ENCODE results near the gene FGFRL1.

DNA sequence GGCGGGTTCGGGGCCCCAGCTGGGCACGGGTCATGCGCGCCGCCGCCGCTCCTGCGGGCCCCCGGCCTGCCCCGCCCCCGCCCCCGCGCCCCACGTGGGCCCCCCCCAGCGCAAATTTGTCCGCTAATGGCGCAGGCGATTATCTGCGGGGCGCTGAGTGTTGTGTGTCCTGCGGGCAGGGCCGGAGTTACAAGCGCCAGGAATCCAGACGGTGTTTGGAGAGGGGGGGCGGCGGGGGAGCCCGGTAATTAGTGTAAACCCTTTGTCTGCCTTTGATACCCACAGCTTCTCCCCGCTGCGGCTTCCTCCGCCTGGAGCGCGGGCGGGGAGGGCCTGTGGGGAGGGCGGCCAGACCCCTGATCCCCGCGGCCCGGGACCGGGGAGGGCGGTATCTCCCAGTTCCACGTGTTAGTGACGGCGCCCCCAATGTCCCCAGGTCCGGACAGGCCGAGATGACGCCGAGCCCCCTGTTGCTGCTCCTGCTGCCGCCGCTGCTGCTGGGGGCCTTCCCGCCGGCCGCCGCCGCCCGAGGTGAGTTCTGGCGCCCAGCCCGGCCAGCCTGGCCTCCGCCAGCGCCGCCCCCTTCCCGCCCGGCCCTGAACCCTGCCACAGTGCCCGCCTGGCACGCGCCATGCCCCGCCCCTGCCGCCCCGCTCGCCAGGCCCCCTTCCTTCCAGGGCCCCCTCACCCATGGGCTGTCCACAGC, 761 bp downstream of the FGFRL1 start:
- TF ChIP-seq, protein P1, sequence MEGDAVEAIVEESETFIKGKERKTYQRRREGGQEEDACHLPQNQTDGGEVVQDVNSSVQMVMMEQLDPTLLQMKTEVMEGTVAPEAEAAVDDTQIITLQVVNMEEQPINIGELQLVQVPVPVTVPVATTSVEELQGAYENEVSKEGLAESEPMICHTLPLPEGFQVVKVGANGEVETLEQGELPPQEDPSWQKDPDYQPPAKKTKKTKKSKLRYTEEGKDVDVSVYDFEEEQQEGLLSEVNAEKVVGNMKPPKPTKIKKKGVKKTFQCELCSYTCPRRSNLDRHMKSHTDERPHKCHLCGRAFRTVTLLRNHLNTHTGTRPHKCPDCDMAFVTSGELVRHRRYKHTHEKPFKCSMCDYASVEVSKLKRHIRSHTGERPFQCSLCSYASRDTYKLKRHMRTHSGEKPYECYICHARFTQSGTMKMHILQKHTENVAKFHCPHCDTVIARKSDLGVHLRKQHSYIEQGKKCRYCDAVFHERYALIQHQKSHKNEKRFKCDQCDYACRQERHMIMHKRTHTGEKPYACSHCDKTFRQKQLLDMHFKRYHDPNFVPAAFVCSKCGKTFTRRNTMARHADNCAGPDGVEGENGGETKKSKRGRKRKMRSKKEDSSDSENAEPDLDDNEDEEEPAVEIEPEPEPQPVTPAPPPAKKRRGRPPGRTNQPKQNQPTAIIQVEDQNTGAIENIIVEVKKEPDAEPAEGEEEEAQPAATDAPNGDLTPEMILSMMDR (IDR thresholded peaks at IDR 0.05; ENCODE audit: low read depth, low read length), result no peak
- TF ChIP-seq EZH2phosphoT487 (IDR thresholded peaks at IDR 0.05; ENCODE audit: low read depth), result no peak
